Activated CD8-positive, alpha-beta memory T cell treated with anti-CD3 and anti-CD28 coated beads, Interleukin-2, amount 50 U/mL, for 1 hour (primary cell): ENCODE measurements around the gene DOCK3.
"Not testable (repeated sequence)": the region's sequence is repeated elsewhere in the genome, so short reads cannot be mapped to it uniquely, and the experiment has no call there.

ENCODE experiments used
- DNase-seq: peaks from one replicate; pipeline ENCODE4 v3.0.0-alpha.2; 2020; ENCODE audit errors: extremely low read depth

Gene DOCK3

GRCh38 chr3:51216291-51216690 is 541.6 kb downstream of the DOCK3 start:
- no peak for DNase-seq

GRCh38 chr3:51221959-51222358 is 547.2 kb downstream of the DOCK3 start:
- no peak for DNase-seq

- no peak for DNase-seq
These were observed 549.6 kb downstream of the DOCK3 start for GRCh38 chr3:51224283-51224682.

GRCh38 chr3:51224843-51225242 is 550.1 kb downstream of the DOCK3 start:
- DNase-seq: no peak

GRCh38 chr3:51242939-51243338 is 568.2 kb downstream of the DOCK3 start:
- DNase-seq: no peak

GRCh38 chr3:51243924-51244323 is 569.2 kb downstream of the DOCK3 start:
- DNase-seq: no peak

GRCh38 chr3:51245867-51246266 is 571.1 kb downstream of the DOCK3 start:
- DNase-seq: no peak

- no peak for DNase-seq
These were observed 583.1 kb downstream of the DOCK3 start for GRCh38 chr3:51257870-51258269.

- not testable (repeated sequence) for DNase-seq
These were observed 589.4 kb downstream of the DOCK3 start for GRCh38 chr3:51264166-51264565.

GRCh38 chr3:51268132-51268531 is 593.4 kb downstream of the DOCK3 start:
- no peak for DNase-seq

GRCh38 chr3:51269466-51269865 is 594.7 kb downstream of the DOCK3 start:
- DNase-seq: no peak

GRCh38 chr3:51270559-51270958 is 595.8 kb downstream of the DOCK3 start:
- no peak for DNase-seq

GRCh38 chr3:51271172-51271571 is 596.4 kb downstream of the DOCK3 start:
- no peak for DNase-seq

- no peak for DNase-seq
These were observed 599.3 kb downstream of the DOCK3 start for GRCh38 chr3:51274052-51274451.

- DNase-seq: no peak
These were observed 600.5 kb downstream of the DOCK3 start for GRCh38 chr3:51275111-51275805.

- no peak for DNase-seq
These were observed 601.3 kb downstream of the DOCK3 start for GRCh38 chr3:51276046-51276445.

- DNase-seq: no peak
These were observed 604.7 kb downstream of the DOCK3 start for GRCh38 chr3:51279448-51279847.

- no peak for DNase-seq
These were observed 605.4 kb downstream of the DOCK3 start for GRCh38 chr3:51280176-51280575.

- no peak for DNase-seq
These were observed 608.2 kb downstream of the DOCK3 start for GRCh38 chr3:51282931-51283330.

- DNase-seq: no peak
These were observed 608.7 kb downstream of the DOCK3 start for GRCh38 chr3:51283421-51283820.

GRCh38 chr3:51295625-51296024 is 620.9 kb downstream of the DOCK3 start:
- no peak for DNase-seq

GRCh38 chr3:51297333-51297732 is 622.6 kb downstream of the DOCK3 start:
- no peak for DNase-seq

- DNase-seq: no peak
These were observed 629.5 kb downstream of the DOCK3 start for GRCh38 chr3:51304230-51304629.

GRCh38 chr3:51306093-51306492 is 631.4 kb downstream of the DOCK3 start:
- no peak for DNase-seq
